Motor neuron (in vitro differentiated cells): ENCODE measurements around the gene NUP62. TPM values are rescaled to one million over a fixed set of nuclear protein-coding genes. Genes with fewer than 3 reads are reported as not detected.

Experiments
- ATAC-seq, 8 experiments: fragments of 200-7000 bp; cut with Tn5 transposase; replicated peaks in 6 of 8; 2 replicates each; pipeline ENCODE4 v1.8.0; 2021; ENCODE audit warnings: mild to moderate bottlenecking in 8 of 8, moderate library complexity in 8 of 8
- H3K27ac ChIP-seq, 2 donors: fragments of 250-450 bp; sonication (Bioruptor Pico); 2 replicates each; pipeline ENCODE4 v1.9.0; 2021; ENCODE audit warnings: antibody characterized with exemption in 2 of 2, mild to moderate bottlenecking in 2 of 2, moderate library complexity in 1 of 2
- H3K4me1 ChIP-seq, 2 donors: fragments of 250-450 bp; sonication (Bioruptor Pico); replicated peaks in 1 of 2; 2 replicates each; pipeline ENCODE4 v1.6.1; 2021; ENCODE audit warnings: antibody characterized with exemption in 2 of 2, mild to moderate bottlenecking in 2 of 2, moderate library complexity in 1 of 2
- H3K4me3 ChIP-seq, 5 donors: fragments of 250-450 bp; sonication (Bioruptor Pico); 2 replicates each; pipeline ENCODE4 v1.9.0; 2021; ENCODE audit warnings: antibody characterized with exemption in 5 of 5, mild to moderate bottlenecking in 5 of 5, moderate library complexity in 4 of 5
- WGBS, 10 experiments: fragments of 450-650 bp; shearing (Covaris generic); methylation state at CpG; one replicate each; pipeline ENCODE4 v1.0.0; 2022; 5-methylcytosine and 5-hydroxymethylcytosine counted together
- in situ Hi-C, 9 experiments: fragments of 400-800 bp; cut with MboI; loops; one replicate each; pipeline ENCODE4 v1.15.0; 2021; ENCODE audit warnings: low sequenced_read_pairs in 9 of 9, low pct_unique_long_range_greater_than_20kb in 2 of 9; ENCODE audit not compliant: unreplicated experiment in 9 of 9
- total RNA-seq, 8 experiments: library from RNA; unstranded; fragments of 300-600 nt; gene quantifications; 2 replicates each; pipeline versions ENCODE4 v1.2.3 to v1.2.4, GENCODE V29; 2022

Gene NUP62
- total RNA-seq, 8 experiments from 2014 or later = 26.2 to 67.4 (median 31.6) TPM

GRCh38 chr19:49880162-49880869 lies 49.0 kb downstream of the NUP62 start:
- Histone ChIP-seq H3K27ac (no peak overlapping the region), H3K4me3 (no peak overlapping the region), H3K4me1 (peaks cover 4 to 8% of the 10 kb centered on the region in 2 donors)
- in situ Hi-C loops = no loop called here
- ATAC-seq = no peak
- 94 to 100% (median 100%) methylated on average over 1 to 3 of the region's 10 CpGs; no CpG with 5 or more reads in 6 of the 10 experiments for WGBS, 10 experiments

- H3K27ac ChIP-seq = no peak overlapping the region
- peaks cover 4 to 9% of the 10 kb centered on the region in 2 donors for H3K4me1 ChIP-seq
- no peak for ATAC-seq
- peak overlapping the region in 1 of 5 donors; percentile 96 for H3K4me3 ChIP-seq
- in situ Hi-C loops = no loop called here
- WGBS, 10 experiments = 83 to 100% (median 96%) methylated on average over 2 to 9 of the region's 12 CpGs; no CpG with 5 or more reads in 1 of the 10 experiments
Measured at GRCh38 chr19:49879243-49879963, 49.9 kb downstream of the NUP62 start.

GRCh38 chr19:49878744-49879070 lies 50.6 kb downstream of the NUP62 start:
- Histone ChIP-seq H3K27ac (no peak overlapping the region), H3K4me3 (peak overlapping the region in 4 of 5 donors; percentile 73 to 99 (median 94)), H3K4me1 (peaks cover 4 to 9% of the 10 kb centered on the region in 2 donors)
- ATAC-seq = no peak
- 61 to 90% (median 80%) methylated on average over 2 to 6 of the region's 9 CpGs; no CpG with 5 or more reads in 3 of the 10 experiments for WGBS, 10 experiments
- in situ Hi-C loops = no loop called here

- in situ Hi-C loops = no loop called here
- Histone ChIP-seq H3K4me3 (peak overlapping the region; percentile 71 to 99 (median 91)), H3K4me1 (peaks cover 4 to 9% of the 10 kb centered on the region in 2 donors), H3K27ac (peak overlapping the region; percentile 99)
- ATAC-seq = peak; percentile 71 to 81 (median 77)
- 0 to 40% (median 14%) methylated on average over 1 to 9 of the region's 41 CpGs; no CpG with 5 or more reads in 2 of the 10 experiments for WGBS, 10 experiments
Measured at GRCh38 chr19:49877879-49878743, 51.2 kb downstream of the NUP62 start.

- Histone ChIP-seq H3K4me1 (peaks cover 4 to 9% of the 10 kb centered on the region in 2 donors), H3K27ac (peak within 1 kb of the TSS; percentile 99), H3K4me3 (peak within 1 kb of the TSS; percentile 90 to 99 (median 96))
- peak; percentile 53 to 71 (median 66) for ATAC-seq
- in situ Hi-C loops = no loop called here
- WGBS, 10 experiments = 0 to 5% (median 1%) methylated on average over 3 to 29 of the region's 61 CpGs; no CpG with 5 or more reads in 2 of the 10 experiments
Measured at GRCh38 chr19:49877020-49877878, 52.1 kb downstream of the NUP62 start, which contains the start of the genes AKT1S1 and TBC1D17. AKT1S1 (minus strand) TSS chr19:49877355; CDS start chr19:49873295, 4,060 bp downstream. TBC1D17 (plus strand) TSS chr19:49877702; CDS start chr19:49877724, 22 bp downstream.

GRCh38 chr19:49876422-49877019 lies 52.8 kb downstream of the NUP62 start:
- peak overlapping the region; percentile 99 for H3K27ac ChIP-seq
- peaks cover 4 to 9% of the 10 kb centered on the region in 2 donors for H3K4me1 ChIP-seq
- peak overlapping the region; percentile 90 to 99 (median 96) for H3K4me3 ChIP-seq
- in situ Hi-C loops = no loop called here
- WGBS, 10 experiments = 0% methylated on average over 2 to 18 of the region's 46 CpGs; no CpG with 5 or more reads in 4 of the 10 experiments
- ATAC-seq = peak; percentile 35 to 56 (median 51)

GRCh38 chr19:49875857-49876421 lies 53.4 kb downstream of the NUP62 start:
- peak; percentile 4 to 34 (median 26) for ATAC-seq
- Histone ChIP-seq H3K27ac (peak overlapping the region; percentile 99), H3K4me1 (peaks cover 4 to 9% of the 10 kb centered on the region in 2 donors), H3K4me3 (peak overlapping the region; percentile 90 to 99 (median 96))
- WGBS, 10 experiments = 0% methylated on average over 2 to 6 of the region's 28 CpGs; no CpG with 5 or more reads in 6 of the 10 experiments
- in situ Hi-C loops = no loop called here

GRCh38 chr19:49875177-49875576 lies 54.1 kb downstream of the NUP62 start:
- no peak for ATAC-seq
- Histone ChIP-seq H3K27ac (peak overlapping the region in 1 of 2 donors; percentile 99), H3K4me3 (peak overlapping the region; percentile 90 to 99 (median 96)), H3K4me1 (peaks cover 6 to 13% of the 10 kb centered on the region in 2 donors)
- WGBS, 10 experiments = 74 to 100% (median 100%) methylated on average over 1 to 2 of the region's 4 CpGs; no CpG with 5 or more reads in 7 of the 10 experiments
- in situ Hi-C loops = no loop called here

GRCh38 chr19:49874503-49875157 lies 54.7 kb downstream of the NUP62 start:
- no peak for ATAC-seq
- Histone ChIP-seq H3K4me1 (peaks cover 8 to 14% of the 10 kb centered on the region in 2 donors), H3K4me3 (no peak overlapping the region), H3K27ac (no peak overlapping the region)
- WGBS, 10 experiments = 88 to 100% (median 91%) methylated on average over 1 to 7 of the region's 11 CpGs; no CpG with 5 or more reads in 6 of the 10 experiments
- in situ Hi-C loops = no loop called here

GRCh38 chr19:49873834-49874233 lies 55.5 kb downstream of the NUP62 start:
- in situ Hi-C loops = no loop called here
- peaks cover 10 to 14% of the 10 kb centered on the region in 2 donors for H3K4me1 ChIP-seq
- H3K4me3 ChIP-seq = no peak overlapping the region
- WGBS, 10 experiments = 87 to 100% (median 95%) methylated on average over 1 to 9 of the region's 10 CpGs; no CpG with 5 or more reads in 2 of the 10 experiments
- no peak overlapping the region for H3K27ac ChIP-seq
- ATAC-seq = no peak

- ATAC-seq = no peak
- no peak overlapping the region for H3K27ac ChIP-seq
- H3K4me1 ChIP-seq = peaks cover 9 to 12% of the 10 kb centered on the region in 2 donors
- no peak overlapping the region for H3K4me3 ChIP-seq
- in situ Hi-C loops = no loop called here
- WGBS, 10 experiments = 100% methylated on average over 2 of the region's 29 CpGs; no CpG with 5 or more reads in 9 of the 10 experiments
Measured at GRCh38 chr19:49873129-49873521, 56.2 kb downstream of the NUP62 start.
